Bronchial epithelial cell (primary cell): Measurements from ENCODE around the gene CACNA1S. TPM values are rescaled to one million over a fixed set of nuclear protein-coding genes. Genes with fewer than 3 reads are reported as not detected.

ENCODE experiments used
- DNase-seq: peaks from one replicate; pipeline ENCODE4 v3.0.0-alpha.2; 2010; ENCODE audit warnings: low read depth
- FAIRE-seq: peaks from 2 replicates; lab custom pipeline; 2011; peaks lifted over from hg19 to GRCh38; lab: Jason Lieb, UNC
- H3K27me3 ChIP-seq: 2 replicates; pipeline ENCODE4 v1.5.1; 2011; ENCODE audit warnings: low read length; ENCODE audit not compliant: control insufficient read depth, insufficient read depth
- H3K36me3 ChIP-seq: 2 replicates; pipeline ENCODE4 v1.5.1; 2011; ENCODE audit warnings: low read length; ENCODE audit not compliant: control insufficient read depth, insufficient read depth
- H3K4me3 ChIP-seq: 2 replicates; pipeline ENCODE4 v1.5.1; 2011; ENCODE audit warnings: mild to moderate bottlenecking, low read depth, low read length, control low read depth
- CTCF ChIP-seq: IDR thresholded peaks from 2 replicates; pipeline ENCODE4 v1.5.1; 2011; ENCODE audit warnings: mild to moderate bottlenecking, moderate library complexity, low read length, control low read depth, inconsistent platforms; ENCODE audit not compliant: insufficient read depth, severe bottlenecking
- total RNA-seq: library from RNA; depleted of rRNA; stranded (reverse); fragments of >200 nt; gene quantifications from 2 replicates; pipeline ENCODE4 v1.2.1, GENCODE V29; 2014

Gene CACNA1S
- total RNA-seq, 1 donor from 2014 or later: not detected

- no peak for TF ChIP-seq CTCF
- H3K27me3 ChIP-seq: no peaks in the 10 kb centered on the region
- no peaks in the 10 kb centered on the region for H3K36me3 ChIP-seq
- H3K4me3 ChIP-seq: no peak overlapping the region
- FAIRE-seq: no peak
- no peak for DNase-seq
These were observed 11.9 kb downstream of the CACNA1S start for GRCh38 chr1:201100169-201100930.

- no peak for TF ChIP-seq CTCF
- Histone ChIP-seq H3K4me3 (no peak overlapping the region), H3K27me3 (no peaks in the 10 kb centered on the region), H3K36me3 (no peaks in the 10 kb centered on the region)
- FAIRE-seq (peak; percentile 32), DNase-seq (no peak)
These were observed 13.1 kb downstream of the CACNA1S start for GRCh38 chr1:201098992-201099677.

GRCh38 chr1:201096977-201097856 is 15.0 kb downstream of the CACNA1S start:
- TF ChIP-seq CTCF: no peak
- no peaks in the 10 kb centered on the region for H3K36me3 ChIP-seq
- H3K4me3 ChIP-seq: no peak overlapping the region
- DNase-seq (no peak), FAIRE-seq (no peak)
- no peaks in the 10 kb centered on the region for H3K27me3 ChIP-seq

- Histone ChIP-seq H3K36me3 (no peaks in the 10 kb centered on the region), H3K27me3 (no peaks in the 10 kb centered on the region), H3K4me3 (no peak overlapping the region)
- no peak for FAIRE-seq
- no peak for TF ChIP-seq CTCF
- peak; percentile 54 for DNase-seq
These were observed 16.2 kb downstream of the CACNA1S start for GRCh38 chr1:201096041-201096461.

GRCh38 chr1:201095581-201095980 is 16.6 kb downstream of the CACNA1S start:
- Histone ChIP-seq H3K4me3 (no peak overlapping the region), H3K36me3 (no peaks in the 10 kb centered on the region), H3K27me3 (no peaks in the 10 kb centered on the region)
- no peak for FAIRE-seq
- no peak for TF ChIP-seq CTCF
- DNase-seq: no peak
